Activated T-helper 1 cell treated with Interleukin-2 at 50 U/mL for 16 hours (primary cell): ENCODE results near the gene AXIN1.
"Not testable (repeated sequence)": the region's sequence is repeated elsewhere in the genome, so short reads cannot be mapped to it uniquely, and the experiment has no call there.

Source experiments
- DNase-seq: peaks from one replicate; pipeline ENCODE4 v3.0.0-alpha.2; 2020; ENCODE audit warnings: low read depth

Gene AXIN1

GRCh38 chr16:283033-283805, 69.3 kb downstream of the AXIN1 start, which contains the start of gene PDIA2:
PDIA2 (plus strand) TSS chr16:283164; CDS start chr16:283170, 6 bp downstream.
- no peak for DNase-seq

- no peak for DNase-seq
Observed at GRCh38 chr16:282491-282890, 70.0 kb downstream of the AXIN1 start.

- no peak for DNase-seq
Observed at GRCh38 chr16:281660-282255, 70.8 kb downstream of the AXIN1 start.

- DNase-seq, result no peak
Observed at GRCh38 chr16:280991-281659, 71.4 kb downstream of the AXIN1 start.

- no peak for DNase-seq
Observed at GRCh38 chr16:280552-280951, 72.0 kb downstream of the AXIN1 start, which contains the start of gene ARHGDIG. ARHGDIG (plus strand) TSS chr16:280591; CDS start chr16:280681, 90 bp downstream.

GRCh38 chr16:280005-280460, 72.5 kb downstream of the AXIN1 start:
- DNase-seq, result no peak

- DNase-seq, result no peak
Observed at GRCh38 chr16:279531-279930, 73.0 kb downstream of the AXIN1 start.

- no peak for DNase-seq
Observed at GRCh38 chr16:278863-279366, 73.6 kb downstream of the AXIN1 start.

GRCh38 chr16:276426-277077, 76.0 kb downstream of the AXIN1 start:
- DNase-seq, result no peak

GRCh38 chr16:275786-276232, 76.7 kb downstream of the AXIN1 start, which contains the start of gene RGS11:
RGS11 (minus strand) TSS chr16:275944; CDS start chr16:275911, 33 bp downstream.
- DNase-seq, result no peak

- no peak for DNase-seq
Observed at GRCh38 chr16:275041-275641, 77.4 kb downstream of the AXIN1 start.

- DNase-seq, result no peak
Observed at GRCh38 chr16:273547-274421, 78.7 kb downstream of the AXIN1 start.

- no peak for DNase-seq
Observed at GRCh38 chr16:272633-273546, 79.6 kb downstream of the AXIN1 start.

- no peak for DNase-seq
Observed at GRCh38 chr16:270381-271255, 81.9 kb downstream of the AXIN1 start.

- no peak for DNase-seq
Observed at GRCh38 chr16:269061-269796, 83.3 kb downstream of the AXIN1 start.

- DNase-seq, result no peak
Observed at GRCh38 chr16:268141-269053, 84.1 kb downstream of the AXIN1 start.

- not testable (repeated sequence) for DNase-seq
Observed at GRCh38 chr16:267562-267961, 85.0 kb downstream of the AXIN1 start.
